DOHH2 (cell line): Measurements from ENCODE around the gene PALM.

Experiments
- H3F3A ChIP-seq: fragments of 200-600 bp; sonication (generic), shearing (Covaris generic); 2 replicates; pipeline ENCODE4 v1.6.0; 2016; ENCODE audit warnings: antibody characterized with exemption, mild to moderate bottlenecking; ENCODE audit not compliant: control insufficient read depth, insufficient read depth
- H3K27ac ChIP-seq: fragments of 200-600 bp; sonication (generic); 2 replicates; pipeline ENCODE4 v1.5.1; 2014; ENCODE audit warnings: low read depth, mild to moderate bottlenecking, low read length, moderate library complexity
- H3K27me3 ChIP-seq: fragments of 200-600 bp; sonication (generic); 2 replicates; pipeline ENCODE4 v1.6.1; 2014; ENCODE audit warnings: mild to moderate bottlenecking, low read length, mixed read lengths; ENCODE audit not compliant: control insufficient read depth
- H3K36me3 ChIP-seq: fragments of 200-600 bp; sonication (generic); 2 replicates; pipeline ENCODE4 v1.6.1; 2014; ENCODE audit warnings: mild to moderate bottlenecking, low read length, moderate library complexity, mixed read lengths; ENCODE audit not compliant: control insufficient read depth
- H3K4me1 ChIP-seq: fragments of 200-600 bp; sonication (generic); 2 replicates; pipeline ENCODE4 v1.6.1; 2014; ENCODE audit warnings: mild to moderate bottlenecking, low read length, mixed read lengths; ENCODE audit not compliant: control insufficient read depth
- H3K4me2 ChIP-seq: fragments of 200-600 bp; sonication (generic); 2 replicates; pipeline ENCODE4 v1.6.0; 2014; ENCODE audit warnings: mild to moderate bottlenecking, low read length, moderate library complexity
- H3K4me3 ChIP-seq: fragments of 200-600 bp; sonication (generic); 2 replicates; pipeline ENCODE4 v1.5.1; 2014; ENCODE audit warnings: mild to moderate bottlenecking, low read length, mixed read lengths
- H3K79me2 ChIP-seq: fragments of 200-600 bp; sonication (generic); 2 replicates; pipeline ENCODE4 v1.6.1; 2014; ENCODE audit warnings: mild to moderate bottlenecking, low read length, mixed read lengths; ENCODE audit not compliant: control insufficient read depth
- H3K9me2 ChIP-seq: fragments of 200-600 bp; sonication (generic); replicated peaks from 2 replicates; pipeline ENCODE4 v1.6.1; 2014; ENCODE audit warnings: mild to moderate bottlenecking, low read length, mixed read lengths; ENCODE audit not compliant: control insufficient read depth
- H3K9me3 ChIP-seq: fragments of 200-600 bp; sonication (generic); 2 replicates; pipeline ENCODE4 v1.6.1; 2014; ENCODE audit warnings: antibody characterized with exemption, low read length, mixed read lengths; ENCODE audit not compliant: control insufficient read depth, insufficient read depth
- H4K20me1 ChIP-seq: fragments of 200-600 bp; sonication (generic); 2 replicates; pipeline ENCODE4 v1.6.0; 2014; ENCODE audit warnings: low read depth, mild to moderate bottlenecking, antibody characterized with exemption, low read length, moderate library complexity; ENCODE audit not compliant: control insufficient read depth, insufficient read depth
- CTCF ChIP-seq: fragments of 200-600 bp; sonication (generic); IDR thresholded peaks from one replicate; pipeline ENCODE4 v1.5.1; 2014; ENCODE audit warnings: antibody characterized with exemption, mild to moderate bottlenecking, low read depth, low read length; ENCODE audit not compliant: poor library complexity, severe bottlenecking
- EZH2phosphoT487 ChIP-seq: fragments of 200-600 bp; sonication (generic); IDR thresholded peaks from 2 replicates; pipeline ENCODE4 v1.6.1; 2017; ENCODE audit warnings: borderline replicate concordance, mild to moderate bottlenecking, antibody characterized with exemption, low read length, moderate library complexity, mixed read lengths

PALM gene

GRCh38 chr19:763869-764268, 55.1 kb downstream of the PALM start:
- Histone ChIP-seq H3K36me3 (no peaks in the 10 kb centered on the region), H3K4me3 (no peak overlapping the region), H3F3A (no peaks in the 10 kb centered on the region), H3K4me2 (no peak overlapping the region), H4K20me1 (no peaks in the 10 kb centered on the region), H3K79me2 (no peaks in the 10 kb centered on the region), H3K9me3 (no peaks in the 10 kb centered on the region), H3K9me2 (no peaks in the 10 kb centered on the region), H3K27ac (no peak overlapping the region), H3K4me1 (no peaks in the 10 kb centered on the region), H3K27me3 (no peaks in the 10 kb centered on the region)
- TF ChIP-seq EZH2phosphoT487 (no peak), CTCF (no peak)

GRCh38 chr19:764301-764700, 55.6 kb downstream of the PALM start:
- Histone ChIP-seq H3K4me1 (no peaks in the 10 kb centered on the region), H3K4me3 (no peak overlapping the region), H4K20me1 (no peaks in the 10 kb centered on the region), H3K4me2 (no peak overlapping the region), H3K79me2 (no peaks in the 10 kb centered on the region), H3K27ac (no peak overlapping the region), H3K27me3 (no peaks in the 10 kb centered on the region), H3K9me3 (no peaks in the 10 kb centered on the region), H3K36me3 (no peaks in the 10 kb centered on the region), H3F3A (no peaks in the 10 kb centered on the region), H3K9me2 (no peaks in the 10 kb centered on the region)
- TF ChIP-seq EZH2phosphoT487 (no peak), CTCF (no peak)

- Histone ChIP-seq H3K79me2 (no peaks in the 10 kb centered on the region), H3K27me3 (no peaks in the 10 kb centered on the region), H3K9me2 (no peaks in the 10 kb centered on the region), H3K27ac (no peak overlapping the region), H3K4me2 (no peak overlapping the region), H4K20me1 (no peaks in the 10 kb centered on the region), H3K4me3 (no peak overlapping the region), H3K4me1 (peaks cover under 1% of the 10 kb centered on the region; the same call in 1 of the 2 replicates), H3K9me3 (no peaks in the 10 kb centered on the region), H3F3A (no peaks in the 10 kb centered on the region), H3K36me3 (no peaks in the 10 kb centered on the region)
- no peak for TF ChIP-seq CTCF
- TF ChIP-seq EZH2phosphoT487, result no peak
These were observed 56.5 kb downstream of the PALM start for GRCh38 chr19:765179-765738.
